TTC549 (cell line): ENCODE measurements around the gene FAM234A.

Source experiments
- FAIRE-seq: peaks from 2 replicates; lab custom pipeline; 2012; peaks lifted over from hg19 to GRCh38; lab: Jason Lieb, UNC

Gene FAM234A

DNA sequence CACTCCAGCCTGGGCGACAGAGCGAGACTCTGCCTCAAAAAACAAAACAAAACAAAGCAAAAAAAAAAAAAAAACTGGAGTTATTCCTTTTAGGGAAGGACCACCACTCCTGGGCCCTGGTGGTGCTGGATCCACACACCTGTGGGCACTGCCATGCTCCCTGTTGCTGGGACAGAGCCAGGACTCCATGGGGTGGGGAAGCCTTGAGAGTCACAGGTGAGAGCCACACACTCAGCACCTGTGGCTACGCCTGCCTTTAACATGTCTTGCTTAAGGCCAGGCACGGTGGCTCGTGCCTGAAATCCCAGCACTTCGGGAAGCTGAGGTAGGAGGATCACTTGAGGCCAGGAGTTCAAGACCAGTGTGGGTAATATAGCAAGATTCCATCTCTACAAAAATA lies 66.6 kb downstream of the FAM234A start:
- FAIRE-seq, result no peak

DNA sequence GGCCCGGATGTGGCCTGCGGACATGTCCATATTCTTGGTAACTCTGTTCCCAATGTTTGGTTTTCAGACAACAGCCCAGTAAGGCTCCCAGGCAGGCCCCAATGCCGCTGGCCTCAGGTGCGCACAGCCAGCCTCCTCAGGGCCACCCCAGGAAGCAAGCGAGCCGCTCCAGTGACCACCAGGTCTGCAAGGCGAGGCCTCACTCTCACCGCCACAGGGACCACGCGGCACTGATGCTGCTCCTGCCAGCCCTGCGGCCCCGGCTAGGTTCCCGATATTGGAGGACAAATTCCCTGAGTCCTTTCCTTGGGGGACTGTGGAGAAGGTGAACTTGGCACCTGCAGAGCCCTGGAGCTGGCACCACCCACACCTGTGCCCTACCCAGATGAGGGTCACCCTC lies 67.3 kb downstream of the FAM234A start:
- FAIRE-seq, result no peak

DNA sequence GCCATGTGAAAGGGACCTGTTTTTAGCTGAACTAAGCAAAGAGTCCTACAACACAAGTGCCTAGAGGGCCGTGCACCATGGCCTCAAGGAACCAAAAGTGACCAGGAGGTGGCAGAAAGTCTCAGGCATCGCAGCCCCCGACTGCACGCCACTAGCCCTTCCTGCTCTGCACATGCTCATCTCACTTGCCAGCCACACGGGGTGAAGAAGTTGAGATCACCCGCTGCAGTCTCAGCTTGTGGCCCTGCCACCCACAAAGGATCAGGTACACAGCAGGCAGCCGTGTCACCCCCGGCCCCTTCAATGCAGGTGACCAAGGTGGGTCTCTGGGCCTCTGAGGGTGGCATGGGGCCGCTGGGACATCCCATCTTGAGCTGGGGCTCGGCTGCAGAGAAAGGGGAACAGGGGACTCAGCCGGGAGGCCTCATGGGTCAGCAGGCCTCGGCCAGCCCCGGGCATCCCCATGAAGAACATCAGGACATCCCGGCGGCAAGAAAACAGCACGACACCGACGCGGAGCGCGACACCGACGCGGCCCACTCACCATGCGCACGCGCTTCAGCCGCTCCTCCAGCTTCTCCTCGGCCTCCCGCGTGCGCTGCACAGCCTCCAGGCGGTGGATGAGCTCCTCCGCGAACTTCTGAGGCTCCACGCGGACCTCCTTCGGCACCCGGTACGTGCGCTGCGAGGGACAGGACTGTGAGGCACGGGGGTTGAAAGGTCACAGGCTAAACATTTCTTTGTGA lies 69.3 kb downstream of the FAM234A start:
- no peak for FAIRE-seq

DNA sequence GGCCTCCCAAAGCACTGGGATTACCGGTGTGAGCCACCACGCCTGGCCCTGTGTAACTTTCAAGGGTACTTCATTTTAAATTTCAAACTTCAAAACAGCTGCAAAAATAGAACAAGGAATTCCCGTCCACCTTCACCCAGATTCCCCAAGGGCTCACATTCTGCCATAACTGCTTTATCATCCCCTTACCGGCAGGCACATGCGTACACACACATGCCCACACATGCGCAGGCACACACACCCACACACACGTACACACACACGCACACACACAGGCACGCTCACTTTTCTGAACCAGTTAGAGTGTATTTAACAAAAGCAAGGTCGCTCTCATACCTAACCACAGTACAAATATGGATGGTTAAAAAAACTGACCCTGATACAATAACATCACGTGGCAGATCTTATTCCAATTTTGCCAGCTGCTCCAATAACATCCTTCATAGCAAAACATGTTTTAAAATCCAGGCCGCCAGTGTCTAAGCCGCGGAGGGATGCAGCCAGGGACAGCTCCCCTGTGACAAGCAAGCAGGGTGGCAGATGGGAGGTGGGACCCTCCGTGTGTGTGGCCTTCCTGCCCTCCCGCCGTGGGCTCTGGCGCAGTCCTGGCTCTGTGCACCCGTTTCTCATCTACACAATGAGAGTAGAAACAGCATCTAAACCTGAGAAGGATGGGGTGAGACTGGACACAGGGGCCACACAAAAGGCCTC lies 71.5 kb downstream of the FAM234A start:
- FAIRE-seq, result no peak

DNA sequence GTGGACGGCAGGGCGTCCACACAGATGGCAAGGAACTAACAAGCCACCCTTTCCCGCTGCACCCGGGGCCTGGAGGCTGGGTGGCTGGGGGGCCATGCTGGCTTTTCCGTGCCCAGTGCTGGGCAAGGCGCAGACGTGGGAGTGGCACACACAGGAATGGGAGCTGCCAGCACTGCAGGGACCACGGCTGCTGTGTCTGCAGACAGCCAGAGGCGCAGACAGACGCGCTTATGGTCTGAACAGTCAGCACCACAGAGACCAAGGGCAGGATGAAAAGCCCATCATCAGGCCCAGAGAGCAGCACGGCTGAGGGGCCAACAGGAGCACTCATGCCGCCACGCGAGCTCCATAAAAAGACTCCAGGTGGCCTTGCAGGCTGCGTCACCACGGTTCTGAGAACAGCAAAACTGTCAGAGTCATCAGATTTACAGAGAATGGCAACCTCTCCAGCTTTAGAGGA lies 72.3 kb downstream of the FAM234A start:
- no peak for FAIRE-seq

DNA sequence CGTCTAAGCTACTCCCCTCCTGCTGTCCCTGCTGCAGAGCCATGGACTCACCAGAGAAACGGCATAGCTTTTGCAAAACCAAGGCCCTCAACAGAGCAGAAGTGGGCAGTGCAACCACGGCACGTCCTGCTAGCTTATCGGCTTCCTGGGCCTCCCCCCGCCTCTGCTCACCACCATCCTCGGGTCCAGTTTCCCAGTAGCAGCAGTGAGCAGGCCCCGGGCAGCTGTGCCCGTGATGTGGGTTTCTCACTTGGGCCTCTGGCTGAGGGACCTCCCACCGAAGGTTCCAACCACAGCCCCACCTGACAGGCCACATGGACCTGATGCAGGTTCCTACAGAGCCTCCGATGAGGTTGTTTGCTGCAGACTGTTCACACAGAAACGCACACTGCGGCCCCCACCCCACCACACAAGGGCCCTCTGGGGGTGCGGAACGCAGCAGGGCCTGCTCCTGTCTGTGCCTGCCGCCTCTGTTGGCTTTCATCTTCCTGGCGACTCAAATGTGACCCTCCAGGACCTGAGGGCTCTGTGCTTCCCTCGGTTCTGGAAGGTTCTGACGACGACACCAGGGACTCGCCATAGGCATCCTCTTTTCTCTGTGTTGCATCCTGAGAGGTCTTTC lies 73.2 kb downstream of the FAM234A start:
- FAIRE-seq, result no peak

DNA sequence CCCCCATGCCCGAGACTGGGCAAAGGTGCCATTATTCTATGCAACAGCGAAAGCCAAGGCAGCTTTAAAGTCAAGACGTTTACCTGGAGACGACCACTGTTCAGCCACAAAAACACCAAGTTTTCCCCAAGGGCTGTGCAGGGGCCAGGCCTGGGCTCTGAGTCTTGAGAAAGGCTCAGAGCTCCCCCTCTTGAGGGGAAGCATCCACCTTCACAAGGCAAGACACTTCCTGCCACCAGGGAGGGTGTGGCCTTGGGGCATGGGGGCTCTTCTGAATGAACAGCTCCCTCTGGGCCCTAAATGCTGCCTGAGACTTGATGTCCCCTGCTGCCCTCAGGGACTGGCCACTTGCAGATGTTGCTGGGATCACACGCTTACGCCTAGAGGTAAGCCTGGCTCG lies 74.9 kb downstream of the FAM234A start:
- no peak for FAIRE-seq

DNA sequence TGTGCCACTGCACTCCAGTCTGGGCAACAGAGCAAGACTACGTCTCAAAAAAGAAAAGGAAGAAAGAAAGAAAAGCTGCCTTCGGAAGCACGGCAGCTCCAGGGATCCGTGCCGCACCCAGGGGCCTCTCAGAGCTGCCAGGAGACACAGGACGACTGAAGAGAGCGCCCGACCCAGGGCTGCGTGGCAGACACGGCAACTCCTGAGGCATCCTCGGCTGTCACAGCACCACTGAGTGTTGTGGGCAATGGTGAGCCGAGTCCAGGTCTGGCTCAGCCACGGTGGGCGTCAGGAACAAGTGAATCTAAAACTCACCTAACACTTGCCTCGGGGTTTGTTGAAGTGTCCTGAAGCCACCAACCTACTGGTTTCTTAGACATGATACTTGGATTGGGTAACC lies 77.1 kb downstream of the FAM234A start:
- no peak for FAIRE-seq

DNA sequence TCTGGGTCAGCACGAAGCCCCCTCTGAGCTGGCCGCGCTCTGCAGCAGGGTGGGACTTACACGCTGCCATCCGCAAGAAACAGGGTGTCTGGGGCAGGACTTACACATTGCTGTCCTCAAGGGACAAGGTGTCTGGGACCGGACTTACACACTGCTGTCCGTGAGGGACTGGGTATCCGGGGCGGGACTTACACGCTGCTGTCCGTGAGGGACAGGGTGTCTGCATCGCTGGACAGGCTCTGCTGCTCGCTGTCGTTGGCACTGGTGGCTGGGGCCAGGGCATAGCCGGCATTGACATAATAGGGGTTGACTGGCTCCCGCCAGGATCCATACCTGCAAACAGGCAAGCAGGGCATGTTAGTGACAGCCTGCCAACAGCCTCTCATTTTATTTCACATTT lies 79.7 kb downstream of the FAM234A start:
- FAIRE-seq, result no peak

DNA sequence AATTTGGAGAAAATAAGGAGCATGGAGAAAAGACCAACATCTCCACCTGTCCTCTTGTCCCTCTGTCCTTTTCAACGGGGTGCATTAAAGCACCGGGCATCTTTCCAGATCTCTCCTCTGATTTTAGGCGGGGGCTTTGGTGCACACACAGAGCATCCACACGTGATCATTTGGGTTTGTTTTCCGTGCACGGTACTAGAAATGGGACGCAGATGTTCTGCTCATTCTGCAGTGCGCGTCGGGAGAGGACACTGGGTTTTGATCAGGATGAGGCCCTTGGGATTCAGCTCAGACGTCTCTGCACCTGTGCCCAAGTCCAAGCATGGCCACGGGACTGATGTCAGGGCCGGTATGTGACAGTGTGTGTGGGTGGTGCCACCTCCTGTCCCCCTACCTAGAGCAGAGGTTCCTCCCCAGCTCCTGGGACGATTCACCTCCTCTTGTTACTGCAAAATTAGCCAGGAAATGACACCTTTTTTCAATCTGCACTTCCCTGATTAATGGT lies 80.2 kb downstream of the FAM234A start:
- FAIRE-seq, result no peak
